GM18868 (cell line): ENCODE results near the gene AK3.
A peak's percentile ranks its signal among the peaks of the same experiment; 100 is the strongest.
"Not testable (repeated sequence)": the region's sequence is repeated elsewhere in the genome, so short reads cannot be mapped to it uniquely, and the experiment has no call there.

Experiments
- ATAC-seq: cut with Tn5 transposase; IDR thresholded peaks from one replicate; pipeline ENCODE4 v1.9.1; 2021; ENCODE audit warnings: mild to moderate bottlenecking, moderate library complexity; ENCODE audit not compliant: unreplicated experiment

The AK3 gene

DNA sequence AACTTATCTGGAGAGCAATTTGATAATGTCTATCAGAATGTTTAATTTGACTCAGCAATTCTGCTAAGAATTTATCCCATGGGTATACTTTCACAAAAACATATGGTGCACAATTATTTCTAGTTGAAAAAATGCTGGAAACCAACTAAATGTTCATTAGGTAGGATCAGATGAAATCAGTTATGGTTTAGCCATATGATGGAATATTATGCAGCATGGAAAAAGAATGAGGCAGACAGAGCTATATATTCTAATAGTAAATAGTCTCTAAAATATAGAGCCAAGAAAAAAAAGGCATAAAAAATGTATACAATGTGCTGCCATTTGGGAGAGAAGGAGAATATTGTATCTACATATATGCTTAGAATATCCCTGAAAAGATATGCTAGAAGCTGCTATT, 71.1 kb downstream of the AK3 start:
- ATAC-seq: no peak

DNA sequence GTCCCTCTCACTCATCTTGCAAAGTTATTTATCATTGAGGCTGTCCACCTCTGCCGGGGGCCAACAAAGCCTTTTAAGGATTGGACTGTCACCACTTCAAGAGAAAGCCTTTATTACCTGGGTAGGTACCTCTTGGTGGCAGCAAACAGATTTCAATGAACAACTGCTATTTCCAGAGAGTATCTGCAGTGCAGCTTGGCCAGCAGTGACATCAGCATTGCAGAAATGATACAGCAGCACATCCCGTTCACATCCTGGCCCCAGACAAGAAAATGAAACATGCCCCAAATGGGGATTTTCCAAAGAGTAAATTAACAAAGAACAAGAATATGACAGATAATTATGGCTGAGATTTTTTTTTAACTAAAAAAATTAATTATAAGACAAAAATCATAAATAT, 72.4 kb downstream of the AK3 start:
- ATAC-seq: no peak

DNA sequence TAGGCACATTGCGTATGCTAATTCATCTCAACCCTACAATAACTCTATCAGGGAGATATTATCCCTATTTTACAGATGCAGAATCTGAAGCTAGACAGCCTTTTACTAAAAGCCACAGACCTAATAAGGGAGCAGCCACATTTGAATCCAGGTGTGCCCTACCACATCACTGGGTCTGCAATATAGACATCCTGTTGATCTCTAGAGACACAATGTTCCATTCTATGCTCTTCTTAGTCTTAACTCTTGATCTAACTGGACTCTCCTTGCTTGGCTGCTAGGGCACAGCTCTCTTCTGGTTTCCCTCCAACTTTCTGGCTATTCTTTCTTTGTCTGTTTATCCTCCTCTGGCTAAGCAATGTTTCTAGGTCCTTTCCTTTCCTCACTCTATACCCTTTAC, 73.3 kb downstream of the AK3 start:
- ATAC-seq: no peak

DNA sequence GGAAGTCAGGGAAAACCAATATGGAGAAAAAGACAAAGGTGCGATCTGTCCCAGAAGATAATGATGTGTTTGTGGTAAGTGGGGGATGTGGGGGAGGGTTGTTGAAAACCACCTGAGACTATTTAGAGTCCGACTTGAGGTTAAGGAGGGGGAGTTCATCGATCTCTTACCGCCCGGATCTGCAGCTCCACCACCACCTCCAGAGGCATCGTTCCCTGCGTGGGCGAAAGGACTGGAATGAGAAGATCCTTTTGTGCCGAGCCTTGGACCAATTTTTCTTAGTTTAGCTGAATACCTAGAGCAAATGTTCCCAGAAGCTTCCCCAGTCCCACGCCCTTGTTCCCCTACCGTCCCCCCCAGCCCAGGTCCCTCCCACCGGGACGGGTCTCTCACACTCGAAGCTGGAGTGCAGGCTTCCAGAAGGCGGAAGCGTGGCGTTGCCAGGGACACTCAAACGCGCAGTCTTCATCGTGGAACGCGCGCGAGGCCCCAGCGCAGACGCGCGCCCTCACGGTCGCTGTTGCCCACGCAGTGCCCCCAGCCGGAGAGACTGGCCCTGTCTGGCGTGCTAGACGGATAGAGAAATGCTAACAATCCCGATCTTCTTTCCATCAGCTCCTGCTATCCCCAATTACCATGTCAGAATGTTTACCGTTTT, 74.8 kb downstream of the AK3 start, which contains the start of gene SPATA6L:
Gene SPATA6L (minus strand): TSS at position 439 of the 658 bp plus-strand sequence. CDS start 230 bp downstream, at position 209.
- peak; percentile 46 for ATAC-seq

DNA sequence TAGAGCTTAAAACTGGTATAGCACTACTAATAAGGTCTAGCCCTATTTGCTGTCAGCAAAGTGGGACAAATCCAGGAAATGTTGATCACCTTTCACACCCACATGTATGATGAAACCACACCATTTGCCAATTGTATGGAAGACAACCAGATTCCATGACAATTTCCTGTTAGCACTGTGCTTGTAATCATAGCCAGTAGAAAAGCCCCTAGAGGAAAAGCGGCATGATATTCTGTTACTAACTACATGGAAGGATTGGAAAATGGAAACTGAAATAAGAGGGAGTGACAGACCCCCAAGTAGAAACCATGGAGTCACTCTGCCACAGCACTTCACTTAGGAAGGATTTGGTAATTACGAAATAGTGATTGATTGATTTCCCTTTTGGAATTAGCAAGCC, 75.6 kb downstream of the AK3 start:
- no peak for ATAC-seq

DNA sequence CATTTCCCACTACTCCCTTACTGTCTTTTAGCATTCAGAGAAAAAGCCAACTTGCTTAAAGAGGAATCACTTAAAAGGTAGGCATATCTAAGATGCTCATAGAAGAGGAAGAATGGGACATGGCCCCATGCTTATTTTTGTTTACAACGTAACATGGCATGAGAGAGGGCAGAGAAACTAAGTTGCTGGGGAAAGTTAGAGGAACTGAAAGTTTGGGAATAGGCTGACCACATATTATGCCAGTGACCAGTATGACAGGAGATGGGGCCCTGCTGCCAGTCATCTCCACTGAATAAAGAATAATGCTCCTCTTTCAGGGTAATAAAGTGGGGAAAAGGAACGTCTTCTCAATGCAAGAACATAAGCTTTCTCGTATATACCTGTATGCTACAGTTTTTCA, 77.0 kb downstream of the AK3 start:
- ATAC-seq: no peak

DNA sequence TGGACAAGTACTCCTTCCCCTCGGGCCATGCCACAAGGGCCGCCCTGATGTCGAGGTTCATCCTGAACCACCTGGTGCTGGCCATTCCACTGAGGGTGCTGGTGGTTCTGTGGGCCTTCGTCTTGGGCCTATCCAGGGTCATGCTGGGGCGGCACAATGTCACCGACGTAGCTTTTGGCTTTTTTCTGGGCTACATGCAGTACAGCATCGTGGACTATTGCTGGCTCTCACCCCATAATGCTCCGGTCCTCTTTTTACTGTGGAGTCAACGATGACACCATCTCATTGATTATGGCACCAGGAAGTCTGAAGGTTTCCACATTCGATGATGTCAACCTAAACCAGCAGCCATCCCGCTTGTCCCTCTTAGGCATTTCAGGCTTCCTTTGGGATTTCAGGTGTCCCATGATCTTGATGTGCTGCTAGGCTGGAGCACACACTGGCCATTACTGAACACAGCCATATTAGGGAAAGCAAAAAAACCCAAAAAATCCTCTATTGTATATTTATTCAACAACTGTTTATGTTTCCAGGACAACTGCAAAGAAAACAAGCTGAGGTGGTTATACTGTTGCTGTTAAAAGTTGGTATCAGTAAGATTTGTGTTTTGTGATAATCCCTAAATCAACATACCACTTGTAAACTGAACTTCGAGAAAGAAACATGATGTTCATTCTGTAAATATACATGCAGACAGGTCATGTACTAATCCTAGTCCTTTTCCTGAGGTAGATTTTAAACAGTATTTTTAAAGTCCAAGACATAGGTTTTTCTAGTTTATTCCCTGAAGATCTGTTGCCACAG, 77.8 kb downstream of the AK3 start:
- ATAC-seq: no peak

DNA sequence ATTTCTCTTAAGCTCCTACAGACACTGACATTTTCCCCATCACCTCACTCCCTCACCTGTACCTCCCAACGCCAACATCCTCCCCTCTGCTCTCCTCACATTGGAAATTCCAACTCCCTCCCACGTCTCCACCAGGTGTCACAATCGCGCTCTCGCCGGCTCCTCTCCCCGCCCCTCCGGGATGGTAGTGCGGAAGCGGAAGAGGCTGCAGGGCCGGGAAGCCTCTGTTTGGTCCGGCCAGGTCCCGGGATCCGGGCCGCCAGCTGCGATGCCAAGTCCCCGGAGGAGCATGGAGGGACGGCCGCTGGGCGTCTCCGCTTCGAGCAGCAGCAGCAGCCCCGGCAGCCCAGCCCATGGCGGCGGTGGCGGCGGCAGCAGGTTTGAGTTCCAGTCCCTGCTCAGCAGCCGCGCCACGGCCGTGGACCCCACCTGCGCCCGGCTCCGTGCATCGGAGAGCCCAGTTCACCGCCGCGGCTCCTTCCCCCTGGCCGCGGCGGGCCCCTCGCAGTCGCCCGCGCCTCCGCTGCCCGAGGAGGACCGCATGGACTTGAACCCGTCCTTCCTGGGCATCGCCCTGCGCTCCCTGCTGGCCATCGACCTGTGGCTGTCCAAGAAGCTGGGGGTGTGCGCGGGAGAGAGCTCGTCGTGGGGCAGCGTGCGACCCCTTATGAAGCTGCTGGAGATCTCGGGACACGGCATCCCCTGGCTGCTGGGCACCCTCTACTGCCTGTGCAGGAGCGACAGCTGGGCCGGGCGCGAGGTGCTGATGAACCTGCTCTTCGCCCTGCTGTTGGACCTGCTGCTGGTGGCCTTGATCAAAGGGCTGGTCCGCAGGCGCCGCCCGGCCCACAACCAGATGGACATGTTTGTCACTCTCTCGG, 78.7 kb downstream of the AK3 start, which contains the start of gene PLPP6:
Gene PLPP6 (plus strand): TSS at position 187 of the 881 bp plus-strand sequence. CDS start 82 bp downstream, at position 269.
- ATAC-seq: peak; percentile 91

DNA sequence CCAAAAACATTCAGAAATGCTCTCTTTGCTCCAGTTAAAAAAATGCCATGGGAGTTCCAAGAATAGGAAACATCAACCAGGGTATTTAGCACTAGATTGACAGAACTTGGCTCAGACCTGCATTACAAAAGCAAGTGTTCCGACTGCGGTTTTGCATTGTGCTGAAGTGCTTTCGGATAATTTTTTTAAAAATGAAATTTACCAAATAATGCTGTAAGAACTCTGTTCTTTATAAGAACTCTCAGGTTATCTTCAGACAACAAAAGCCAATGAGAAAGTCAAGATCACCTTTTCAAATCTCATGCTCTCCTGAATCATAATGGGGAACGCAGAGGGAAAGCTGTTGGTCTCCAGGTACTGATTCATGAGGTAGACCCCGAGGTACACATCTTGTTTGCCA, 79.4 kb downstream of the AK3 start:
- ATAC-seq: no peak

DNA sequence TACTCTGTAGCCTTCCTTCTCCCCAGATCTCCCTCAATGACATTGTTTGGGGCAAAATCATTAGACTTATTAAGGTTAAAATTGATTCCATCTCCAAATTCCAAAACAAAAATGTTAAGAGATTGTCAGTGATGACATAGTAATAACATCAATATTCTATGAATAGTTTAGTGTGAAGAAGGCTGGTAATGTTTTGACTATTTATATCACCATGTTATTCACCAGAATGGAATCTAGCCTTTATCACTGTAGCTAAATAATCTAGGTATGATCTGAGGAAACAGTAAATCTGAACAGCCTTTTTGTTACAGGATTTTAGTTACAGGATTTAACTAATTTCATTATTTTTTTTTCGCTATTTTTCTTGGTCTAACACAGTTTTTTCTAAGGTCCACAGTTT, 79.8 kb downstream of the AK3 start:
- ATAC-seq: no peak

DNA sequence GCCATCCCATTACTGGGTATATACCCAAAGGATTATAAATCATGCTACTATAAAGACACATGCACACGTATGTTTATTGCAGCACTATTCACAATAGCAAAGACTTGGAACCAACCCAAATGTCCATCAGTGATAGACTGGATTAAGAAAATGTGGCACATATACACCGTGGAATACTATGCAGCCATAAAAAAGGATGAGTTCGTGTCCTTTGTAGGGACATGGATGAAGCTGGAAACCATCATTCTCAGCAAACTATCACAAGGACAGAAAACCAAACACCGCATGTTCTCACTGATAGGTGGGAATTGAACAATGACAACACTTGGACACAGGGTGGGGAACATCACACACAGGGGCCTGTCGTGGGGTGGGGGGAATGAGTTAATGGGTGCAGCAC, 80.3 kb downstream of the AK3 start:
- not testable (repeated sequence) for ATAC-seq
